PFSK-1 (cell line): Measurements from ENCODE around the gene RGS12.

Source experiments
- FOXP2 ChIP-seq: optimal IDR thresholded peaks from 2 replicates; pipeline ENCODE3; 2011; ENCODE audit warnings: borderline replicate concordance, control low read depth, inconsistent platforms; ENCODE audit not compliant: insufficient read depth; ENCODE audit errors: extremely low read length, extremely low read depth
- POLR2AphosphoS5 ChIP-seq: IDR thresholded peaks from 2 replicates; pipeline ENCODE4 v1.6.1; 2012; ENCODE audit warnings: low read depth, mild to moderate bottlenecking, control low read depth, low read length, moderate library complexity
- REST ChIP-seq, 2 experiments: IDR thresholded peaks; 2 replicates each; pipeline versions ENCODE4 v1.6.1 to v1.8.0; 2011 to 2012; ENCODE audit warnings: low read depth in 2 of 2, low read length in 2 of 2, control low read depth in 1 of 2, inconsistent platforms in 1 of 2, mild to moderate bottlenecking in 1 of 2, moderate library complexity in 1 of 2; ENCODE audit not compliant: insufficient read depth in 1 of 2
- SIN3A ChIP-seq: IDR thresholded peaks from 2 replicates; pipeline ENCODE4 v1.6.1; 2012; ENCODE audit warnings: mild to moderate bottlenecking, low read length, moderate library complexity, borderline replicate concordance; ENCODE audit not compliant: insufficient read depth
- TAF1 ChIP-seq: IDR thresholded peaks from 2 replicates; pipeline ENCODE4 v1.6.1; 2012; ENCODE audit warnings: low read length, control low read depth, borderline replicate concordance; ENCODE audit not compliant: insufficient read depth

RGS12 gene

GRCh38 chr4:3340700-3341083 is 47.9 kb downstream of the RGS12 start:
- TF ChIP-seq REST (IDR thresholded peaks at IDR 0.05; ENCODE audit: insufficient read depth in 1 of 2, low read depth in 2 of 2, low read length in 2 of 2) (no peak), FOXP2 (no peak), TAF1 (no peak), POLR2AphosphoS5 (no peak), SIN3A (no peak)

GRCh38 chr4:3341760-3342159 is 48.9 kb downstream of the RGS12 start:
- TF ChIP-seq POLR2AphosphoS5 = no peak
- TF ChIP-seq SIN3A = no peak
- no peak for TF ChIP-seq REST (IDR thresholded peaks at IDR 0.05; ENCODE audit: insufficient read depth in 1 of 2, low read depth in 2 of 2, low read length in 2 of 2)
- TF ChIP-seq TAF1 = no peak

- TF ChIP-seq TAF1 (no peak), FOXP2 (no peak), SIN3A (no peak), POLR2AphosphoS5 (no peak), REST (IDR thresholded peaks at IDR 0.05; ENCODE audit: insufficient read depth in 1 of 2, low read depth in 2 of 2, low read length in 2 of 2) (no peak)
Observed at GRCh38 chr4:3342182-3342854, 49.5 kb downstream of the RGS12 start.
